CD14-positive monocyte (primary cell): ENCODE data around the gene CACYBP. TPM values are rescaled to one million over a fixed set of nuclear protein-coding genes. Genes with fewer than 3 reads are reported as not detected.

Experiments
- DNase-seq, 3 donors: peaks; one replicate each; pipeline ENCODE4 v3.0.0-alpha.2; 2011 to 2022
- H2AFZ ChIP-seq: 2 replicates; pipeline ENCODE4 v1.6.0; 2012; ENCODE audit warnings: mild to moderate bottlenecking, low read depth, low read length, inconsistent platforms; ENCODE audit not compliant: insufficient read depth, poor library complexity, severe bottlenecking
- H3K27ac ChIP-seq, 2 donors: 1 replicate in 1 of 2; 2 replicates in 1 of 2; pipeline ENCODE4 v1.5.1; 2012 to 2013; ENCODE audit warnings: low read length in 2 of 2, control low read depth in 1 of 2, inconsistent platforms in 1 of 2, low read depth in 1 of 2, mild to moderate bottlenecking in 1 of 2
- H3K27me3 ChIP-seq, 2 donors: one replicate each; pipeline versions ENCODE4 v1.6.0 to v1.6.1; 2011 to 2013; ENCODE audit warnings: low read length in 2 of 2; ENCODE audit not compliant: control insufficient read depth in 2 of 2, insufficient read depth in 2 of 2
- H3K36me3 ChIP-seq, 2 donors: replicated peaks in 1 of 2; 1 replicate in 1 of 2; 2 replicates in 1 of 2; pipeline versions ENCODE4 v1.5.1 to v1.6.1; 2012 to 2013; ENCODE audit warnings: low read length in 2 of 2, control low read depth in 1 of 2, inconsistent platforms in 1 of 2, mild to moderate bottlenecking in 1 of 2; ENCODE audit not compliant: insufficient read depth in 2 of 2, control insufficient read depth in 1 of 2
- H3K4me1 ChIP-seq, 2 donors: 1 replicate in 1 of 2; 2 replicates in 1 of 2; pipeline versions ENCODE4 v1.5.1 to v1.6.1; 2012 to 2013; ENCODE audit warnings: low read length in 2 of 2, control low read depth in 1 of 2, inconsistent platforms in 1 of 2, mild to moderate bottlenecking in 1 of 2, moderate library complexity in 1 of 2; ENCODE audit not compliant: insufficient read depth in 2 of 2, control insufficient read depth in 1 of 2
- H3K4me2 ChIP-seq: replicated peaks from 2 replicates; pipeline ENCODE3; 2012; ENCODE audit warnings: low read length, moderate library complexity, mild to moderate bottlenecking; ENCODE audit not compliant: poor library complexity, severe bottlenecking; ENCODE audit errors: extremely low read depth
- H3K4me3 ChIP-seq, 3 experiments: fragments of 200-600 bp in 1 of 3; sonication (generic) in 1 of 3; replicated peaks in 1 of 3; 1 replicate in 2 of 3; 2 replicates in 1 of 3; pipeline ENCODE4 v1.5.1; 2011 to 2013; ENCODE audit warnings: low read length in 3 of 3, mild to moderate bottlenecking in 3 of 3, control low read depth in 2 of 3, low read depth in 2 of 3, inconsistent platforms in 1 of 3, moderate library complexity in 1 of 3
- H3K79me2 ChIP-seq: 2 replicates; pipeline ENCODE4 v1.6.0; 2012; ENCODE audit warnings: mild to moderate bottlenecking, control low read depth, inconsistent platforms, low read length, moderate library complexity; ENCODE audit not compliant: insufficient read depth
- H3K9ac ChIP-seq: 2 replicates; pipeline ENCODE4 v1.6.0; 2017; ENCODE audit warnings: low read length, mild to moderate bottlenecking; ENCODE audit not compliant: insufficient read depth, poor library complexity, severe bottlenecking
- H3K9me3 ChIP-seq, 2 donors: replicated peaks in 1 of 2; 1 replicate in 1 of 2; 2 replicates in 1 of 2; pipeline versions ENCODE4 v1.5.1 to v1.6.1; 2012 to 2013; ENCODE audit warnings: low read length in 2 of 2, control low read depth in 1 of 2; ENCODE audit not compliant: control insufficient read depth in 1 of 2, insufficient read depth in 1 of 2
- H4K20me1 ChIP-seq: 2 replicates; pipeline ENCODE4 v1.6.0; 2012; ENCODE audit warnings: mild to moderate bottlenecking, low read length, control low read depth, moderate library complexity; ENCODE audit not compliant: insufficient read depth
- H3K27ac Mint-ChIP-seq, 7 donors: one replicate each; pipeline ENCODE4 v1.8.0; 2020; ENCODE audit warnings: mild to moderate bottlenecking in 7 of 7, mixed read lengths in 7 of 7, moderate library complexity in 6 of 7, inconsistent platforms in 2 of 7
- H3K27me3 Mint-ChIP-seq, 3 donors: one replicate each; pipeline ENCODE4 v1.8.0; 2021 to 2022; ENCODE audit warnings: low read depth in 3 of 3, mild to moderate bottlenecking in 3 of 3, mixed read lengths in 3 of 3, moderate library complexity in 3 of 3, inconsistent platforms in 1 of 3
- H3K36me3 Mint-ChIP-seq, 2 donors: one replicate each; pipeline ENCODE4 v1.8.0; 2020; ENCODE audit warnings: mixed read lengths in 2 of 2, inconsistent platforms in 1 of 2, mild to moderate bottlenecking in 1 of 2
- H3K4me1 Mint-ChIP-seq: one replicate; pipeline ENCODE4 v1.8.0; 2020; ENCODE audit warnings: mild to moderate bottlenecking, mixed read lengths
- H3K4me3 Mint-ChIP-seq, 2 donors: one replicate each; pipeline ENCODE4 v1.8.0; 2020; ENCODE audit warnings: mild to moderate bottlenecking in 2 of 2, mixed read lengths in 2 of 2, moderate library complexity in 1 of 2
- H3K9me3 Mint-ChIP-seq, 7 donors: one replicate each; pipeline ENCODE4 v1.8.0; 2020 to 2022; ENCODE audit warnings: mixed read lengths in 7 of 7, mild to moderate bottlenecking in 6 of 7, moderate library complexity in 6 of 7, inconsistent platforms in 2 of 7
- CTCF ChIP-seq: fragments of 200-600 bp; IDR thresholded peaks from one replicate; pipeline ENCODE4 v1.8.0; 2022; ENCODE audit warnings: antibody characterized with exemption, mild to moderate bottlenecking
- WGBS: methylation state at CpG from one replicate; pipeline ENCODE4 v1.1.5; 2013; ENCODE audit warnings: missing lambda C conversion rate; ENCODE audit not compliant: insufficient coverage; 5-methylcytosine and 5-hydroxymethylcytosine counted together
- intact Hi-C, 2 donors: fragments of 100-400 bp; cut with micrococcal nuclease; formaldehyde crosslinking; loops; one replicate each; pipeline versions ENCODE4 v1.15.0 to v1.15.1; 2023
- polyA plus RNA-seq, 3 donors: library from polyadenylated mRNA; depleted of rRNA in 1 of 3; unstranded in 2 of 3; stranded (reverse) in 1 of 3; fragments of 300-500 nt in 2 of 3; fragments of >200 nt in 1 of 3; fragmentation: Illumina TruSeq in 2 of 3; gene quantifications; 1 replicate in 2 of 3; 2 replicates in 1 of 3; pipeline ENCODE4 v1.2.3, GENCODE V29; 2012 to 2021

Gene CACYBP
- polyA plus RNA-seq, 3 donors, result 15.0 to 86.9 (median 74.8) TPM

DNA sequence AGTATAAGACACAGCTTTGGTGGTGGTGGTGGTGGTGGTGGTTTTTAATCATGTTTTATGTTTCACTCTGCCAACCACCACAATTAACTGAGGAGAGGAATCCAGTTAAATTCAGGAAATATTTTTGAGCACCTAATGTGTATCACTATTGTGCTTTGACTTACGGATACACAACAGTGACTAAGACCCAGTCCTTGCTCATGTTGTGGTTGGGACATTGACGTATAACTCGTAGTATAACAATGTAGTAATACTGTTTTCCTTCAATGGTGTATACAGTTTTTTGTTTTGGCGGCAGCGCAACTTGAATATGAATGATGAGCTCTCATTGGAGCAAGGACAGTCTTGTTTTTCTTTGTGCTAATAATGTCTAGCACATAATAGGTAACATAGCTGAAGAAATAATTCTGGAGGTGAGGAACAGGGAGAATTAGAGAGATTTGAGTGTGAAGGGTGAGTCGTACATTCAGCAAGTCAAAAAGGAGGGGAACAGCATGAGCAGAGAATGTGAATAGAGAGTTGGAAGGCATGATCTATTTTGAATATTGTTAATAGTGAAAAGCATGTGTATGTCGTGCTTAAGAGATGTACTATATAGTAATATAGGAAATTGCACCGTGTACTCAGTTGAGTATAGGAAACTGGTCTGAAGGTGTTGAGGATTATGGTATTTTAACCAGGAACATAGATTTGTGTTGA is 5.5 kb downstream of the CACYBP start:
- H3K27me3 ChIP-seq, result no peaks in the 10 kb centered on the region
- intact Hi-C loops, result loop anchor here in 1 of 2 donors (10.0 kb wide), 1 partner anchor 980 kb away; the partner anchor contains the start of gene RC3H1
- Mint-ChIP-seq H3K4me1 (peaks cover 34% of the 10 kb centered on the region), H3K36me3 (peaks cover 35 to 47% of the 10 kb centered on the region in 2 donors), H3K27me3 (no peaks in the 10 kb centered on the region), H3K27ac (peak overlapping the region in 1 of 7 donors; percentile 0), H3K4me3 (no peak overlapping the region), H3K9me3 (no peaks in the 10 kb centered on the region)
- 95% methylated on average over 8 of the region's 8 CpGs for WGBS
- no peak overlapping the region for H3K4me2 ChIP-seq
- H3K4me3 ChIP-seq, result no peak overlapping the region
- H3K9me3 ChIP-seq, result no peaks in the 10 kb centered on the region
- H3K4me1 ChIP-seq, result peaks cover 19 to 33% of the 10 kb centered on the region in 2 donors
- H4K20me1 ChIP-seq, result peaks cover 52% of the 10 kb centered on the region
- H3K27ac ChIP-seq, result peak overlapping the region in 1 of 2 donors; percentile 60
- H2AFZ ChIP-seq, result no peak overlapping the region
- H3K9ac ChIP-seq, result no peak overlapping the region
- TF ChIP-seq CTCF, result no peak
- H3K79me2 ChIP-seq, result peaks cover 90% of the 10 kb centered on the region
- H3K36me3 ChIP-seq, result peaks cover 32 to 54% of the 10 kb centered on the region in 2 donors
- no peak for DNase-seq

- intact Hi-C loops, result loop anchor here in 1 of 2 donors (10.0 kb wide), 1 partner anchor 985 kb away; the partner anchor contains the start of gene RC3H1
- Histone ChIP-seq H3K9me3 (no peaks in the 10 kb centered on the region), H3K27ac (no peak overlapping the region), H3K4me3 (no peak overlapping the region), H3K79me2 (peaks cover 47% of the 10 kb centered on the region), H3K9ac (no peak overlapping the region), H3K27me3 (no peaks in the 10 kb centered on the region), H2AFZ (no peak overlapping the region), H3K4me2 (no peak overlapping the region), H3K36me3 (peaks cover 74 to 97% of the 10 kb centered on the region in 2 donors), H4K20me1 (peaks cover 25% of the 10 kb centered on the region), H3K4me1 (peaks cover 0 to under 1% of the 10 kb centered on the region in 2 donors)
- Mint-ChIP-seq H3K27ac (peak overlapping the region in 1 of 7 donors; percentile 7), H3K27me3 (no peaks in the 10 kb centered on the region), H3K4me1 (peaks cover under 1% of the 10 kb centered on the region), H3K4me3 (no peak overlapping the region), H3K9me3 (no peaks in the 10 kb centered on the region), H3K36me3 (peaks cover 70 to 77% of the 10 kb centered on the region in 2 donors)
- TF ChIP-seq CTCF, result no peak
- 94% methylated on average over 3 of the region's 10 CpGs for WGBS
- DNase-seq, result no peak
Measured at GRCh38 chr1:175009532-175009931, 9.8 kb downstream of the CACYBP start.
